H1 (cell line): ENCODE measurements around the gene SPOCK1. TPM values are rescaled to one million over a fixed set of nuclear protein-coding genes. Genes with fewer than 3 reads are reported as not detected.

ENCODE experiments used
- ATF3 ChIP-seq: IDR thresholded peaks from 2 replicates; pipeline ENCODE4 v1.6.1; 2011; ENCODE audit warnings: low read depth, mild to moderate bottlenecking, low read length; ENCODE audit not compliant: insufficient read depth
- CTCF ChIP-seq, 3 experiments: IDR thresholded peaks; 1 replicate in 2 of 3; 2 replicates in 1 of 3; pipeline versions ENCODE4 v1.5.1 to v1.6.1; 2011; ENCODE audit warnings: low read length in 3 of 3, mild to moderate bottlenecking in 3 of 3, inconsistent platforms in 2 of 3, low read depth in 1 of 3, moderate library complexity in 1 of 3; ENCODE audit not compliant: insufficient read depth in 1 of 3; ENCODE audit errors: control extremely low read depth in 1 of 3
- RXRA ChIP-seq: IDR thresholded peaks from 2 replicates; pipeline ENCODE4 v1.6.1; 2011; ENCODE audit warnings: low read depth, mild to moderate bottlenecking, low read length, moderate library complexity; ENCODE audit not compliant: insufficient read depth
- SUZ12 ChIP-seq: fragments of 200-600 bp; sonication (generic); IDR thresholded peaks from 2 replicates; pipeline ENCODE4 v1.6.1; 2012; ENCODE audit warnings: mild to moderate bottlenecking, inconsistent platforms, low read length, moderate library complexity, mixed read lengths
- polyA plus RNA-seq, 7 experiments: library from polyadenylated mRNA; depleted of rRNA in 3 of 7; stranded (reverse) in 5 of 7; unstranded in 2 of 7; fragments of >200 nt in 5 of 7; fragments of 200-250 nt in 2 of 7; gene quantifications; 1 replicate in 5 of 7; 2 replicates in 1 of 7; 4 replicates in 1 of 7; pipeline versions ENCODE4 v1.2.1 to v1.2.3, GENCODE V29; 2011 to 2013; ENCODE audit warnings: missing spikeins in 2 of 7, mixed read lengths in 2 of 7
- total RNA-seq: library from RNA; stranded (reverse); fragmentation: NEBNext Ultra II Directional; extraction: Animal tissue kit (Norgen Biotek cat#: 25700); gene quantifications from 2 replicates; pipeline ENCODE4 v1.2.1, GENCODE V29; 2021

SPOCK1 gene
- total and polyA plus RNA-seq, 2 of the 8 experiments (the other 6 are each of a cell fraction or from before 2014, with no cell fraction given), result 6.9 to 18.1 TPM

- no peak for TF ChIP-seq CTCF (IDR thresholded peaks at IDR 0.05; ENCODE audit: control extremely low read depth in 1 of 3, insufficient read depth in 1 of 3, low read depth in 1 of 3, low read length in 3 of 3)
- TF ChIP-seq RXRA, result no peak
- no peak for TF ChIP-seq SUZ12
- TF ChIP-seq ATF3, result no peak
These were observed 291.9 kb downstream of the SPOCK1 start (continued) for GRCh38 chr5:137207023-137207760.
